Posterior cingulate gyrus (tissue), 11 donors: ENCODE results near the gene KIFC3.
A peak's percentile ranks its signal among the peaks of the same experiment; 100 is the strongest.
"Not testable (repeated sequence)": the region's sequence is repeated elsewhere in the genome, so short reads cannot be mapped to it uniquely, and the experiment has no call there.

Experiments used
- DNase-seq, 10 donors: peaks; one replicate each; pipeline versions ENCODE4 v3.0.0 to v3.0.0-alpha.2; 2020 to 2021; ENCODE audit warnings: mixed read lengths in 3 of 10
- intact Hi-C: fragments of 100-400 bp; cut with DNase I; formaldehyde crosslinking; loops from one replicate; pipeline ENCODE4 v1.15.1; 2023

Gene KIFC3

DNA sequence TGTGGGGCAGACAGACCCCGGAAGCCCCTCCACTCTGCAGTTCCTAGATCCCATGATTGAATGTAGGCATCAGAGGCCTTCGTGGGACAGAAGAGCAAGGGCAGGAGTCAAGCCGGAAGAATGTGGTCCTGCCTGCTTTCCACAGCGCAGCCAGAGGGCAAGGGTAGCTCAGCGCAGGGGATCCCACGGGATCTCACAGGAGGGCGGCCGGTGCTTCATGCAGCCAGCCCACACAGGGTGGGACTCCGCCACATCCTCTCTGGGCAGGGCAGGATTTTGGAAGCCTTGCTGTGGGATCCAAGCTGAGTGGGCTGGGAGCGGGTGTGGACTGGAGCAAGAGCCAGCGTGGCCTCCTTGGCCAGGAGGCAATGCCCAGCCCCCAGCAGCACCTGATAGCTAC, 53.7 kb downstream of the KIFC3 start:
- DNase-seq: peak in 3 of 10 donors; percentile 41 to 70 (median 59)
- intact Hi-C loops: no loop called here

DNA sequence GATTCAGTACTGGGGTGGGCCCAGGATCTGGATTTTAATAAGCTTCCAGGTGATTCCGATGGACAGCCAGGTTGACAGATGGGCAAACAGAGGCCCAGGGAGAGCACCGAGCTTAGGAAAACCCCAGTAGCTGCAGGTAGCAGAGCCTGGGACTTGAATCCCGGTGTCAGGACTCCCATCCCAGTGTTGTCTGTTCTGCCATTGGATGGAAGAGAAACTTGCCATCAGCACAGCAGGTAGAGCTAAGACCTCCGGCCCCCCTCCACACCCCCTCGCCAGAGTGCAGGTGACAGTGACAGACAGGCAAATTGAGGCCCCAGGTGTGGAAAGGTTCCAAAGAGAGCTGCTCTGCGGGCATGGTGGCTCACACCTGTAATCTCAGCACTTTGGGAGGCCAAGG, 54.3 kb downstream of the KIFC3 start:
- peak in 3 of 10 donors; percentile 39 to 58 (median 54) for DNase-seq
- intact Hi-C loops: no loop called here

DNA sequence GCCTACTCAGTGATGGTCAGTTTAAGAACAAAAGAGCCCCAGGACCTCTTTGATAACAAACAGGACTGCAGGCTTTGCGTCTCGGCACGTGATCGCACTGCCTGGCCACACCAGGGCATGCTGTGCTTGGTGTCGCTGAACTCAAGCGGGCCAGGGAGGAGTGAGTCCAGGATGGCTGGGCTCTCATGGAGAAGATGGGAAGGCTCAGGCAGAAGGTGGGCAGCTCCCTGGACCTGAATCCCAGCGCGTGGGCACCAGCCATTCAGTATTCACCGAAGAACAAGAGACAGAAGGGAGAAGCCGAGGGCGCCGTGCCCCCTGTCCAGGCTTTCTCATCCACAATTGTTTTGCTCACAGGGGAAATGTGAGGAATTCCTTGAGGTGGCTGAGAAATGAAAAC, 54.8 kb downstream of the KIFC3 start:
- peak in 3 of 10 donors; percentile 82 to 87 (median 87) for DNase-seq

DNA sequence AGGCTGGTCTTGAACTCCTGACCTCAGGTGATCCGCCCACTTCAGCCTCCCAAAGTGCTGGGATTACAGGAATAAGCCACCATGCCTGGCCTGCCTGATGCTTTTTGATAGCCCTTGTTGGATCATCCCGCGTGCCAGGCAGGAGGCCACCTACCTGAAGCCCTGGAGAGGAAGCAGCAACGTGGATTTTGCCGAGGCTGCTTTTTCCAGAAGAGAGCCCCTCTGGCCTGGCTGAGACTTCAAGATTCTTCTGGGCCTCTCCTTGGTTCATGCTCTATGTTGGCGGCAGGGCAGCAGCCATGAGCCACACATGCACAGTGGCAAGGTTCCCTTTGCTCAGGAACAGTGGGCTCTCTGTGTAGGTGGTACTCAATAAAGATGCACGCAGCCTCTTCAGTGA, 55.2 kb downstream of the KIFC3 start:
- peak in 2 of 10 donors; percentile 20 to 76 for DNase-seq
- intact Hi-C loops: no loop called here

More for the DNA sequence above, 54.8 kb downstream of the KIFC3 start:
- intact Hi-C loops: no loop called here

DNA sequence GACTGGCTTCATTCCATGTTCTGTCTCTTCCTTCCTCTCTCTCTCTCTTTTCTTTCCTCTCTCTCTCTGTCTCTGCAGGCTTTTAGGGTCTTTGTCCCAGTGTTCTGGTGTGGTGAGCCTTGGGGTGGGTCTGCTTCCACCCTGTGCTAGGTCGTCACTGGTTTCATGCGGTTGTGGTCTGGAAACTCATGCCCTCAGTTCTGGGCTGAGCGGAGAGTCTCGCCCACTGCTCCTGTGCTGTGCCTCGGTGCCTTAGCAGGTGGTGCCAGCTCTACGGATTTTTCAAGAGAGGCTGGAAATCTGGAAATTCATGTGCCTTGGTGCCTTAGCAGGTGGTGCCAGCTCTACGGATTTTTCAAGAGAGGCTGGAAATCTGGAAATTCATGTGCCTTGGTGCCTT, 56.0 kb downstream of the KIFC3 start:
- peak in 3 of 10 donors; percentile 64 to 71 (median 66) for DNase-seq
- intact Hi-C loops: not testable (repeated sequence)

DNA sequence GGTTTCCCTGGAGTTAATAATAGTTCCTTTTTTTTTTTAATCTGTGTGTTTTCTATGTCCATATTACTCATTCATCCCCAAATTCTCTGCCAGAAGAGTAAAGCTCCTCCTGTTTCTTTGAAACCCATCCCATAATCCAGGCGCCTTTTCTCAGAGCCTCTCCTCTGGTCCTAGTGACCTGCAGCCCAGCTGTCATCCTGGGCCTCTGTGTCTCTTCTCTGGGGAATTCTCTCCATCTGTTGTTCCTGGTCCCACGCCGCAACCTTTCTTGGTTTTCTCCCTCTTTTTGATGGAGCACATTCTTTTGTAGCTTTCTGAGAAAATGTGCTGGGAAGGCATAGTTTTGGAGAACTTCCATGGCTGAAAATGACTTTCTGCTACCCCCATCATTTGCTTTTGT, 56.5 kb downstream of the KIFC3 start:
- peak in 3 of 10 donors; percentile 21 to 62 (median 36) for DNase-seq
- intact Hi-C loops: no loop called here

DNA sequence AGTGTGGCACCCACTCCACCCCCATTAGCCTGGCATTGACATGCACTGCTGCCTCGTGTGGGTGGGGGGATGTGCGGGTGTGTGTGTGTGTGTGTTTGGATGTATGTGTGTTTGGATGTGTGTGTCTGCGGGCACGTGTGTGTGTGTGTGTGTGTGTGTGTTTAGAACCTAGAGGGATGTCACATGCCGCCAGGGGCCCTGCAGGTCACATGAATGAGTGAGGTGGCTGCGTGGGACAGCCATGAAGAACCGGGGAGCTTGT, 57.7 kb downstream of the KIFC3 start:
- DNase-seq: peak in 2 of 10 donors; percentile 26 to 35
- intact Hi-C loops: no loop called here

DNA sequence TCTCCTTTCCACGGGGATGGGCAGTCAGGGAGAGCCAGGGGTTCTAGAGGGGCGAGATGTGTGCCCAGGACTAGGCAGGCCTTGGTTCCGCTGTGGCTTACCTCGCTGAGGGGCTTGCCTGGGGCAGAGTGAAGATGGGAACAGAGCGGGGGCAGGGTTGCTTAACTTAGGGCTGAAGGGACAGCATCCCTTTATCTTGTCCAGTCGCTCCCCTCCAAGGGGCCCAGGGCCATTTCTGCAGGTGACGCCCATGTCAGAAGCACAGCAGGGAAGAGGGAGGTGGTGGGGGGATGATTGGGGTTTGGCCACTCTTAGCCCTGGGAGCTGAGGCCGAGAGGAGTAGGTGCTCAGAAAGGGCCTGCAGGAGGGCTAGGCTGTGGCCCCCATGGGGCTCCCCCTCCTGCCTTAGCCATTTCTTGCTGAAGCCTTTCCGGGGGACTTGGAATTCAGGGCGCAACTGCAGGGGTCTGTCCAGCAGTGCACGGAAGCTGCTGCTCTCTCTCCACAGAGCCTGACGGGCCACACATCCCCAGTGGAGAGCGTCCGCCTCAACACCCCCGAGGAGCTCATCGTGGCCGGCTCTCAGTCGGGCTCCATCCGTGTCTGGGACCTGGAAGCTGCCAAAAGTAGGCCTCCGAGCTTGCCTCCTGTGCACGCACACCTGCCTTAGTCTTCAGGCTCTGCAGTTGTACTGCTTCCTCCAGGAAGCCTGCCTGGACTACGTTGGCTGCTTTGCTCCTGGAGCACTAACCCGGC, 58.2 kb downstream of the KIFC3 start:
- intact Hi-C loops: no loop called here
- DNase-seq: peak in 3 of 10 donors; percentile 59 to 69 (median 63)

DNA sequence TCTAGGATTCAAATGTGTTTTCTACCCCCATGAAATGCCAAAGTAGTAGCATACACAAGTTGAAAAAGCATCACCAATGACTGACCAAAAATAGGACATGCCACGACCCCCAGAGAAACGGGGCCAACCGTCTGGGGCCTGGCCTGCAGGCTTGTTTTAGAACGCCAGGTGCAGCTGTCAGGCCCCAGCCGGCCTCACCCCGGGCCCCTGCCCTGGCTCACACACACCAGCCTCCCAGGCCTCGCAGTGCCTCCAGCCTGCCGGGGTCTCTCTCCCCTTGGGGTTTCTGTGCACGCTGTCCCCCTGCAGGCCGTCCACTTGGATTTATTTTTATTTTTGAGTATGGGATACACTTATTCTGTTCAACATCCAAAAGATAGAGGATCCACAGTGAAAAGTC, 58.8 kb downstream of the KIFC3 start:
- intact Hi-C loops: no loop called here
- peak in 2 of 10 donors; percentile 66 to 69 for DNase-seq

DNA sequence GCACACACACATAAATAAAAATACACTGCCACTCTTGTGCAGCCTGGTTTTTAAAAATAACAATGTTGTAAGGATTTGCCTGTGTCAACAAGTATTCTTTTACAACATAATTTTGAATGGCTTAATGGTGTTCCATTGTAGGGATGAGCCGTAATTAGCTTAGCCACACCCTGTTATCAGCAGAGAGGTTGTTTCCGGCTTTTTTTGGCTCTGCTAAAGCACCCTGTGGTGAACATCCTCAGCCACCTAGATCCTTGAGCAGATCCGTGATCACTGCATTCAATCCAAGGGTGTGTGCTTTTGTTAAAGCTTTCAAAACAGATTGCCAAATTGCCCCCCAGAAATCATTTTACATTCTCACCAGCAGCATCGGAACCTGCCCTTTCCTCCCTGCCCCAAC, 59.7 kb downstream of the KIFC3 start:
- intact Hi-C loops: no loop called here
- no peak for DNase-seq

DNA sequence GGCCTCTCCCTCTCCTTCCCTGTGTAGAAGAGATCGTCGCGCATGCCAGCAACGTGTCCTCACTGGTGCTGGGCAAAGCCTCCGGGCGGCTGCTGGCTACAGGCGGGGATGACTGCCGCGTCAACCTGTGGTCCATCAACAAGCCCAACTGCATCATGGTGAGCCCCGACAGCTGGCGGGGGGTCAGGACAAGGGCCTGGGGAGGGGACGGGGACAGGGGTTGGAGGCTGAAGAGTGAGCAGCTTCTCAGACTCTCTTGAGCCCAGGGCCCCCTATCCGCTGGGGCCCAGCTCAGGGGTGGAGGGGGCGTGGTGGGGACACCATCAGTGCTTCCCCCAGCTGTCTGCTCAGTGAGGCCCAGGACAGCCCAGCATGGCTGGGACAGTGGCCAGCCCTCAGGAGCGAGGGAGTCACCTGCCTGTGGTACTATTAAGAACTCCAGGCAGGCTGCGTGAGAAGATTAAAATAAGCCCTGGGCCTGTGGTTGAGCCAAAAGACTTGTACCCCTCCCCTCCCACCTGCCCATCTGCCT, 60.6 kb downstream of the KIFC3 start:
- DNase-seq: peak in 2 of 10 donors; percentile 85
- intact Hi-C loops: no loop called here

DNA sequence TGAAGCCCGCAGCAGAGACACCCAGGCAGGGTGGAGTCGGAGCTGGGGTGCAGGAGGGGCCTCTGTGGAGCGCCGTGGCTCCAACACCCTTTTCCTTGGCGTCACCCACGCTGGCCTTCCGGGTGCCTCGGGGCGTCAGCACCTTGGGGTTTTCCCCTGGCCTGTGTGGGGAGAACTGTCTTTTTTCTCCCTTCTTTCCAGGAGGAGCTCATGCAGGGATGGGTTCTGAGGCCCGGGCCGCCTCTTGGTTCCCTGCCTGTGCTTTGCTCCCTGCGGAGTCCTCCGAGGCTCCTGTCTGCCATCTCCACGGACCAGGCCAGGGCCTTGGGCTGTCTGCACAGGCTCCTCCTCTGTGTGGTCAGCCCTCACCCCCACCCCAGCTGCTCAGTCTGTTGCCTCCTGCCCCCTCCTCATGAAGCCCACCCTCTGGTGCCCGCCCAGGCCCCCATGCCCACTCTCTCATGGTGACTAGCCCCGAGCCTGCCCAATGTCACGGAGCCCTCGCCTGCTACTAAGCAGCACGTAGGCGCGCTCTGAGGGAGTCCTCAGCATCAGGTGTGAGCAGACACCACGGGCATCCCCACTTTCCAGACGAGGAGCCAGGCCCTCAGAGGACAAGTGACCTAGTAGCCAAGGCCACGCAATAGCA, 61.7 kb downstream of the KIFC3 start:
- DNase-seq: peak in 3 of 10 donors; percentile 67 to 83 (median 80)
- intact Hi-C loops: no loop called here

DNA sequence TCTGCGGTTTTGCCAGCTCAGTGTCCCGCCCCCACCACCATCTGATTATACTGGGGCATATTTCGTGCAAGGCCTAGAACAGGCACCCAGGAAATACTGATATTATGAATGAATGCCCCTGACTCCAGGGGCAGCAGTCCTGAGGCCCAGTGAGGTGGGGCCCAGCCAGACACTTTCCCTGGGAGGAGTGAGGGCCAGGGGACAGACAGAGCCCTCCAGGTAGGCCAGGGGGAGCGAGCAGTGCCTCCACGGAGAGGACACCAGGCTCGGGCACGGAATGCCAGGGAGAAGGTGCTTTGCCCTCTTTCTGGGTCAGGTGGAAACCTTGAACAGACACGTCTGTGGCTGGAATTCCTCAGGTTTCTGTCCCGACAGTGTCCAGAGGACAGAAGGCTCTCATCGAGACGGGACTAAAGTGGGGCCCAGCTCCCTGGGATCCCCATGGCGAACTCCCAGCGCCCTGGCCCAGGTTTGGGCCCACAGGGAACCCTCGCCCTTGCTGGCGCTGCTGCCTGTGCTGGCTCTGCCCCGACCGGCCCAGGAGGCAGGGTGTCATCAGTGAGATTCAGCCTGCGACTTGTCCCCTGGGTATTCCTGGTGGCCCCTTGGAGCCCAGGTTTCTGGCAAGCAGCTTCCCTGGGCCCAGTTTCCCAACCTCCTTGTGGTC, 62.4 kb downstream of the KIFC3 start:
- intact Hi-C loops: no loop called here
- DNase-seq: peak in 2 of 10 donors; percentile 74 to 78

DNA sequence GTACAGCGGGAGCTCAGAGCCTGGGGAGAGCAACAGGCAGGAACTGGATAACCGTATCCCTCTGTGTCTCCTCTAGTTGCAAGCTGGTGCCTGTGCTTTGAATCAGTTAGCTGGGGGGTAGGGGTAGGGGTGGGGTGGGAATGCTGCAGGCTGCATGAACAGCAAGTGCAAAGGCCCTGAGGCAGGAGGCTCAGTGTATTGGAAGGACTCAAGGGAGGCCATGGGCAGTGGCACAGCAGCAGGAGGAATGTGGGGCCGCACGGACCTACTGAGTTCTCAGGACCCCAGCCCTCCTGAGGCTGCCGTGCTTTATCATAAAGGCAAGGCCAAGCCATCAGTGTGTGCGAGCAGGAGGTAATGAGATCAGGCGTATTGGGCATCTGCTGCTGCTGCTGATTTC, 63.4 kb downstream of the KIFC3 start:
- intact Hi-C loops: no loop called here
- peak in 1 of 10 donors; percentile 36 for DNase-seq

DNA sequence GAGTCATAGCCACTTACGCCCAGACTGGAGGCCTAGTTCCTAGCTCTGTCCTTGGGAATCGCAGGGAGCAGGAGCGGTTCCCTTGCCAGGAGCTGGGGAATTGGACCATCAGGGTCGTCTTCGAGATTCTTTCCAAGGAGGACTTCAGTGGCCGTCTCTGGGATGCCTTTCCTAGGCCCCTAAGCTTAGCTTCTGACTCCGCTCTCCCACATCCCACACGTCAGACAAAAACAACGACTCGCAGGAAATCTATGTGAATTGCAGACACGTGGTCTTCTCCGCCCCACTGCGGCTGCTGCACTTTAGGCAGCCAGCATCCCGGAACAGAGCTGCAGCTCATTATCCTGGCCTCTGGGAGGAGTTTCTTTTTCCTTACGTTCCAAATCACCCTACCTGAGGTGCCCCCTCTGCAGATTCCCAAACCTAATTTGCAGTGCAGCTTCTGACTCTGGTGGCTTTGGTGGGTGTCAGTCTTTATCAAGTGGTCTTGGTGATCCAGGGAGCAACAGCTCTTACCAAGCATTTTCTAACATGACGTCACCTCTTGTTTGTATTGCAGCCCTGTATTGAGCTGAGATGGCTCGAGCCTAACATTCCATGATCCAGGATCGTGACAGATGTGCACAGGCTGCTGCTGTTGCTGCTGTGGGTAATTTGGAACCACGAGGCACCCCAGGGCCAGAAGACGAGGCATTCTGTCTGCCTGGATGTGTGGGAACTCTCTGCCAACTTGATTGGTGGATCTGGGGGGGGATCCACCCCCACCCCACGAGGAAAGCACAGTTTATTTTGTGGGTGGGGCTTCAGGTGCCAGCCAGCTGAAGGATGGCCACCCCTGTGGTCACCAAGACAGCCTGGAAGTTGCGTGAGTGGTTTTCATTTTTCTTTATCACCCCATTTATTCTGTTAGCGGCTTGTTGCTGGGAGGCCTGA, 65.6 kb downstream of the KIFC3 start:
- intact Hi-C loops: no loop called here
- DNase-seq: peak in 7 of 10 donors; percentile 35 to 93 (median 61)

DNA sequence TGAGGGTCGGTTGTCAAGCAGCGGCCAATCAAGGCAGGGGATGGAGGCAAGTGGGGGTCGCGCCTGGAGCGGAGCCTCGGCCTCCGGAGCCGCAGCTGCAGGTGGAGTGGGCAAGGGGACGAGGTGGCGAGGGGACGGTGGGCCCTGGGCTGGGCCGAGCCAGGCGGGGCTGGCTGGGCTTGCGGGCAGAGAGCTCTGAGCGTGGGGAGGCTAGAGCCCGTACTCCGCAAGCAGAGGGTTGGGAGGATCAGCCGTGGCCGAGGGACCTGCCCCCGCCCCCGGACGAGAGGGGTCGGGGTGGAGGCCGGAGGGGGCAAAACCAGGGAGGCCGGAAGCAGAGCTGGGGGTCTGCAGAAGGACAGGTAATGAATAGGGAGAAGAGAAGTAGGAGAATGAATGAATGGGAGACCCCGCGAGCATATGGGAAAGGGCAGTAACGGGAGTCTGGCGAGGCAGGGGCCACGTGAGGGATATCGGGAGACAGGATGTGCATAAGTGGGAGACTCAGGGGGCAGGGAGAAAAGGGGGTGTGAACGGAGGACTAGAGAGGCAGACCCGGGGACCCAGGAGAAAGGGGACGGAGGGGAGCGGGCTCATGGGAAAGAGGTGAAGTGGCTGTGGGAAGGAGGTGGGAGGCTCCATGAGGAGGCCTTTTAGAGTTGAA, 66.4 kb downstream of the KIFC3 start, which contains the start of gene KATNB1:
KATNB1 (plus strand) TSS at position 16 of the 664 bp plus-strand sequence. CDS start 1,474 bp downstream, outside the sequence.
- DNase-seq: peak in 2 of 10 donors; percentile 52 to 59
- intact Hi-C loops: no loop called here

DNA sequence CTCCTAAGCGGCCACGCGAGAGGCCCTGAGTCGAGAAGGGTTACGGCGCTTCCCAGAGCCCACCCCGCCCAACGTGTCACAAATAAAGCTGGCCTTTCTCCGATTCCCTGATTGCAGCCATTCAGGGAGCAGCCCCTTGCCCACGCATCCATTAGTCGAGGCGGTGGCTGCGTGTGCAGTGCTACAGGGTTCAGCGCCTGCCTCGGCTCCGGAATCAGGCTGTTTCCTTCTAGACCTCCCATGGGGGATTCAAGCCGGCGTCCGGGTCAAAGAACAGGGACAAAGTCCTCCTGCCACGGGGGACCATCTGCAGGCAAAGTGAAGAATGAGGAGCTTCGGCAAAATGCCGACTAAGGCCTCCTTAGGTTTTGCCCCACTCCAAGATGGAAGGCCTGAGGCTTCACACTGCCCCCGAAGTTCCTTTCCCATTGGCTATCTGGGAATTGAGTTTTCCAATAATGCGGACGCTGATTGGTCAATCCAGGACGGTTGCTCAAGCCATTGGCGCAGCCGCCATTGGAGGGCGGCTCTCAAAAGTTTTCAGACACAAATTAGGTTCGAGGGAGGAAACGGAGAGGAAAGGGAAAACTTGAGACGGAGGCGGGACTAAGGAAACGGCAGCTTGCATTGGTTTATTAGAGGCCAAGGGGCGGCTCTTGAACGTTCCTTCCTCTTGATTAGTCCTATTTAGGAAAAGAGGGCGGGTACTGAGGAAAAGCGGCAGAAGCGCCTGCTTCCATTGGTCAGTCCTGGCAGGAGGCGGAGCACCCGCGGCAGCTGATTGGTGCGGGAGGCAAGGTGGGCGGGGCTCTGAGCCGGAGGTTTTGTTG, 67.2 kb downstream of the KIFC3 start:
- intact Hi-C loops: no loop called here
- peak; percentile 96 to 100 (median 99) for DNase-seq

DNA sequence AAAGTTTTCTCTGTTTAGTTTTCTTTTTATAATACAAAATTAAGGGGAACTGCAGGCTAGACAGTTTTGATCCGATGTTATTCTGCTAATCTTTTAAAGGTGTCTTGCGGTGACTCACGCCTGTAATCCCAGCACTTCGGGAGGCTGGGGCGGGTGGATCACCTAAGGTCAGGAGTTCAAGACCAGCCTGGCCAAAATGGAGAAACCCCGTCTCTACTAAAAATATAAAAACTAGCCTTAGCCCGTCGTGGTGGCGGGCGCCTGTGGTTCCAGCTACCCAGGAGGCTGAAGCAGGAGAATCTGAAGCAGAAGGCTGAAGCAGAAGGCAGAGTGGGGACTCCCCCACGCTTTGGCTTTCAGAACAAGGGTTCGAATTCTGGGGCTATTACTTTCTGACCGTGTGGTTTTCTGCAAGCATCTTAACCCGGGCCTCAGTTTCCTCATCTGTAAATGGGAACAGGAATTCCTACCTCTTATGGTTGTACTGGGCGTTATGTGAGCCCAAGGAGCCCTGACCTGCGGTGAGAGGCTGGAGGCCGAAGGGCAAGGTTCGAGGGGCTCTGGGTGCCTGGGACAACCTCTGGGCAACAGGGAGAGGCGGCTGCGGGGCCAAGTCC, 67.9 kb downstream of the KIFC3 start:
- DNase-seq: peak in 3 of 10 donors; percentile 46 to 86 (median 62)
- intact Hi-C loops: no loop called here
